Bronchial epithelial cell (primary cell): ENCODE data around the gene ENC1. TPM values are rescaled to one million over a fixed set of nuclear protein-coding genes. Genes with fewer than 3 reads are reported as not detected.
A peak's percentile ranks its signal among the peaks of the same experiment; 100 is the strongest.

ENCODE experiments used
- DNase-seq: peaks from one replicate; pipeline ENCODE4 v3.0.0-alpha.2; 2010; ENCODE audit warnings: low read depth
- FAIRE-seq: peaks from 2 replicates; lab custom pipeline; 2011; peaks lifted over from hg19 to GRCh38; lab: Jason Lieb, UNC
- H3K27me3 ChIP-seq: 2 replicates; pipeline ENCODE4 v1.5.1; 2011; ENCODE audit warnings: low read length; ENCODE audit not compliant: control insufficient read depth, insufficient read depth
- H3K36me3 ChIP-seq: 2 replicates; pipeline ENCODE4 v1.5.1; 2011; ENCODE audit warnings: low read length; ENCODE audit not compliant: control insufficient read depth, insufficient read depth
- H3K4me3 ChIP-seq: 2 replicates; pipeline ENCODE4 v1.5.1; 2011; ENCODE audit warnings: mild to moderate bottlenecking, low read depth, low read length, control low read depth
- total RNA-seq: library from RNA; depleted of rRNA; stranded (reverse); fragments of >200 nt; gene quantifications from 2 replicates; pipeline ENCODE4 v1.2.1, GENCODE V29; 2014
- TF ChIP-seq, protein P1 (sequence below): IDR thresholded peaks from 2 replicates; pipeline ENCODE4 v1.5.1; 2011; ENCODE audit warnings: mild to moderate bottlenecking, moderate library complexity, low read length, control low read depth, inconsistent platforms; ENCODE audit not compliant: insufficient read depth, severe bottlenecking

The ENC1 gene
- total RNA-seq, 1 donor from 2014 or later: 3.9 TPM

DNA sequence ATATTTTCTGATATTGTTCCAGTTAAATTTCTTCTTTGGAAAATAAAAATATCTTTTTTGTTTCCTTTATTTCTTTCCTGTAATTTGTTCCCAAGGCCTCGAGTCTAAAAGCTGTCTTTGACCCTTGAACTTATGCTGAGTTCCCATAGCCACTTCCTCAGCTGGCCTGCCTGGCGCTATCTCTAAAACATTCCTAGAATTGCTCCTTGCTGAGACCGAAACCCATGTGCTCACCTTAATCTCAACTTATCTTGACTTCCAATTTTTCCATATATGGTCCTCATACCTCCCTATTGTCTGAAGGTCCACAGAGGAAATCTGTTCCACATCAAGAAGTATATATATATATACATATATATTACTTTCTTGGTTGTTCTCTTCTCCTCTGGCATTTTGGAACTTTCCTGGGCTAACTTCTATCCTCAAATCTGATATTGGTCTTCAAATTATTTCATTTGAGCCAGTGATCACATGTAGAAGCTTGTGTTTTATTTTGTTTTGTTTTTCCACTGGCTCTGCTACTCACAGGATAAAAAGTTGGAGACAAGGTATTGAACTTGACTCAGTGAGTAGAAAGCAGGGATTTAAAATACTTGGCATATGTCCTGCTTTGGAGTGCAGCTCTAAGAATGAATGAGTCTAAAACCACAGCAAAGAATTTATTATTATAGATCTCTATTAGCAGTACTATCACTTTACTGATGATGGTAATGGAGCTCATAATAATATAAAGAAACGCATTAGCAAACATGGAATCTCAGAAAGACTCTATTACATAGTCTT lies 45.2 kb downstream of the ENC1 start:
- peak; percentile 17 for DNase-seq
- H3K4me3 ChIP-seq: no peak overlapping the region
- TF ChIP-seq, protein P1, sequence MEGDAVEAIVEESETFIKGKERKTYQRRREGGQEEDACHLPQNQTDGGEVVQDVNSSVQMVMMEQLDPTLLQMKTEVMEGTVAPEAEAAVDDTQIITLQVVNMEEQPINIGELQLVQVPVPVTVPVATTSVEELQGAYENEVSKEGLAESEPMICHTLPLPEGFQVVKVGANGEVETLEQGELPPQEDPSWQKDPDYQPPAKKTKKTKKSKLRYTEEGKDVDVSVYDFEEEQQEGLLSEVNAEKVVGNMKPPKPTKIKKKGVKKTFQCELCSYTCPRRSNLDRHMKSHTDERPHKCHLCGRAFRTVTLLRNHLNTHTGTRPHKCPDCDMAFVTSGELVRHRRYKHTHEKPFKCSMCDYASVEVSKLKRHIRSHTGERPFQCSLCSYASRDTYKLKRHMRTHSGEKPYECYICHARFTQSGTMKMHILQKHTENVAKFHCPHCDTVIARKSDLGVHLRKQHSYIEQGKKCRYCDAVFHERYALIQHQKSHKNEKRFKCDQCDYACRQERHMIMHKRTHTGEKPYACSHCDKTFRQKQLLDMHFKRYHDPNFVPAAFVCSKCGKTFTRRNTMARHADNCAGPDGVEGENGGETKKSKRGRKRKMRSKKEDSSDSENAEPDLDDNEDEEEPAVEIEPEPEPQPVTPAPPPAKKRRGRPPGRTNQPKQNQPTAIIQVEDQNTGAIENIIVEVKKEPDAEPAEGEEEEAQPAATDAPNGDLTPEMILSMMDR: no peak

DNA sequence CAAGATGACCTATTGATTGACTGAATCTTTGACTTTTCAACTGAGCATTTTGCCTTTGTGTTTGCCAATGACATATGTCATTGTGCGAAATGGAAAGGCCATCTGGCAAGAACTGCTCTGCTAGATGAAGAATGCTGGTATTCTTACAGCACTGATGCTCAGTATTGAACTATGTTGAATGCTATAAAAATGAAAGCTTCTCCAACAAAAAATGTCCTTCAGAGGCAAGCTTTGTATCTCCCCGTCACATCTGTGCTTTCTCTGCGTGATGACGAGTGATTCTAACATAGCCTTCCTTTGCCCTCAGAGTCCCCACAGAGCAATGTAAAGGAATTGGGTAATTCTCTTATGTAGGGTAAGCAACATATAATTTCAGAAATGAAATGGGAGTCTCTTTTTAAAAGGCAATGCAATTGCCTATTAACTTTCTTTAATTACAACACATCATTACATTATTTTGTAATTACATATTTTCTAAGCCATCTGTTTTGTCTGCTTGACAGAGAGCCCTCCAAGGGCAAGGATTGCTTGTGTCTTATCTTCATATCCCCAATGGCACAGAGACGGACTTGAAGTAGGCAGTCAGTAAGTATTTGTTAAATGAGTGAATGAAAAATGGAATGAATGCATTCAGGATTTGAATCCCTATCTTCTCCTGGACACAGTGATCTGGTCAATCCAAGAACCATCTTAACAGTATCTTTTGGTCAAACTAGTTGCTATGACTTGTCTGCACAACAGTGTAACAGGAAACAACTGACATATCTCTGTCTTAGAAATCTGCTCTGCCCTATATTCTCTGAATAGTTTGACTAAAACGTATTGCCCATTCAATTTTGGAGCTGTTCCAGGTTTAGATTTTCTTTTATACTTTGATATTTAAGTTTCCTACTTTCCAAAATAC lies 46.1 kb downstream of the ENC1 start:
- FAIRE-seq: no peak
- Histone ChIP-seq H3K27me3 (no peaks in the 10 kb centered on the region), H3K36me3 (no peaks in the 10 kb centered on the region), H3K4me3 (no peak overlapping the region)
- TF ChIP-seq, protein P1: no peak
- DNase-seq: no peak

More for the DNA sequence above, 45.2 kb downstream of the ENC1 start:
- FAIRE-seq: no peak
- H3K36me3 ChIP-seq: no peaks in the 10 kb centered on the region
- H3K27me3 ChIP-seq: no peaks in the 10 kb centered on the region

DNA sequence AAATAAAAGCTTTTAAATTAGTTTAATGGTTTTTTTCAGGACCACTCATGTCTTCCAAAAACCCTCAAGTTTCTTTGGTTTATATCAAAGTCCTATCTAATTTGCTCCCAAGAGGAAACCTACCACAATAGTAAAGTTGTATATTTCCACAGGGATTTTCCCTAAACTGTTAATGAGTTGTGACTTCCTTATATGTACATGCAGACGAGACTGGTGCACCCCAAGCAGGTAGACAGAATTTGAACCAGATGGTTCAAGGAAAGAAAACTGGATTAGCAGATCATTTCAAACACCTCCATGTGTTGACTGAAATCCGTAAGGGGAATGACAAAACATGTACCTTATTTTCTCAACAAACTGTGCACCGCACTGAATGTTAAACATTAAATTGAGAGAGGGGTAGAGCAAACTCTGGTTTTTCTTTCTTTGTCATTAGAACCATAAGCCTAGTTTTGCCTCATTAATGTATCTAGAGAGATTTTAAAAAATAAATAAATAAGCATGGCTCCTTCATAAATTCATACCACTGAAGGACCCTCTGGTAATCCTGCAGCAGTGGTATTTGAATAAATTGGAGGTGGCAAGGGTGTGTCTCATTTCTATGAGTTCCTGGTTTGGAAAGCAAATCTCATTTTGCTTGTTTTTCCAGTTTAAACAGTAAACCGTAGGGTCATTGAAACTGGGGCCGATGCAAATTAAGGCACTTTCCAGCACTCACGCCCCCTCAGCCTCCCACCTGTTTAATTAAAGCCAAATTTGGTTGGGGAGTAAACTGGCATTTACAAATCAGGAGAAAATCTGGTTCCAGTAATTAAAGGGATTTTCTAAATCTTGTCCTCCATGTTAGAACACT lies 51.1 kb downstream of the ENC1 start:
- no peaks in the 10 kb centered on the region for H3K27me3 ChIP-seq
- DNase-seq (no peak), FAIRE-seq (no peak)
- no peak overlapping the region for H3K4me3 ChIP-seq
- TF ChIP-seq, protein P1: no peak
- H3K36me3 ChIP-seq: no peaks in the 10 kb centered on the region

DNA sequence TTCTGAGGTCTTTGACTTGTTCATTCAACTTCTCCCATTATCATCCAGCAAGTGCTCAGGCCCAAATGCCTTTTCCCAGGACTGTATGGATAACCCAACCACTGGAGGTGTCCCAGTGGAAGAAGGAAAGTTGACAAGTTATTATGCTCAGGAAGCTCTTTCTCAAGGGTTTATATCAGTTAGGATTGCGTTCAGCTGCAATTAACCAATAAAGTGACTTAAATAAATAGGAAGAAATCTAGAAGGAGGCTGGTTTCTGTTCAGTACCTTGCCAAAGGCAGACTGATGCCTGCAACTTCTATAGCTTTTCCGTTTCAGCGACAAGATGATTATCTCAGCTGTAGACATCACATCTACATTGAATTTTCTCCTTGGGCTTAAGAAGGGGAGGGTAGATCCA lies 52.1 kb downstream of the ENC1 start:
- Histone ChIP-seq H3K4me3 (no peak overlapping the region), H3K27me3 (no peaks in the 10 kb centered on the region), H3K36me3 (no peaks in the 10 kb centered on the region)
- no peak for FAIRE-seq
- TF ChIP-seq, protein P1: no peak
- DNase-seq: no peak

DNA sequence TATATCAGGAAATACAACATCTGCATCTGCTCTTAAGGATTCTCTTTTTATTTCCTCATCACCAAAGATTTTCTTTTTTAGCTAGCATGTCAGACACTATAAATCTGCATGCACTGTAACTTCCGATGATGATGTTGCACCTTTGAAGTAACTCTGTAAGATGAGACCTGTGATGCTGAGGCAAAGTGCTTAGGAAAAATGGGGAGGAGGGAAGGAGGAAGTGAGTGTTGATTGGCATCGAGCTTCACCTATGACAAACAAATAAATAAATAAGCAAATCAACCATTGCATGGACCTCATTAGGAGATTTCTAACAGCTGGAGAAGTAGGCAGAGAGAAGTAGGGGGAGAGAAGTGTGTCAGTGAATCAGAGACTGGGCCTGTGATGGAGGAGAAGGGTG lies 52.6 kb downstream of the ENC1 start:
- FAIRE-seq (no peak), DNase-seq (no peak)
- Histone ChIP-seq H3K27me3 (no peaks in the 10 kb centered on the region), H3K4me3 (no peak overlapping the region), H3K36me3 (no peaks in the 10 kb centered on the region)
- TF ChIP-seq, protein P1: no peak
